Lower leg skin (tissue), 3 donors: ENCODE results near the gene ZFP90.

Experiments used
- POLR2A ChIP-seq, 2 donors: fragments of 450-650 bp; IDR thresholded peaks; one replicate each; pipeline ENCODE4 v1.6.1; 2016 to 2017; ENCODE audit warnings: antibody characterized with exemption in 2 of 2, mild to moderate bottlenecking in 1 of 2, moderate library complexity in 1 of 2
- TF ChIP-seq, protein P1 (sequence below), 3 donors: fragments of 450-650 bp; IDR thresholded peaks; one replicate each; pipeline ENCODE4 v1.5.1; 2016; ENCODE audit warnings: antibody characterized with exemption in 3 of 3, mild to moderate bottlenecking in 3 of 3, moderate library complexity in 2 of 3

DNA sequence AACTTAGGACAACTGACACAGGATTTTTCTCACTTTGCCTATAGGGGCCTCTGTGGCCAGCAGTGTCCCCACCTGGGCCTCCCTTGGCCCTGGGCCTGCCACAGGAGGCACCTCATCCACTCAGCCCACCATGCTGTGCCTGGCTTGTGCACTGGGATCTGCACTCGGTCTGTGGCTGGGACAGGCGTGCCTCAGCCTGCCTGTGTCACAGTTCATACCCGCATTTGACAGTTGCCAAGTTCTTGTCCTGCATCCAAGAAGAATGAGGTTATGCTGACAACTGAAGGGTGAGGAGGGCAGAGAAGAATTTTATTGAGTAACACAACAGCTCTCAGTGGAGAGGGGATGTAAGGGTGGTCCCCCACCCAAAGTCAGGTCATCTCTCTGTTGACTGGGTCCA is 36.0 kb downstream of the ZFP90 start:
- TF ChIP-seq, protein P1, sequence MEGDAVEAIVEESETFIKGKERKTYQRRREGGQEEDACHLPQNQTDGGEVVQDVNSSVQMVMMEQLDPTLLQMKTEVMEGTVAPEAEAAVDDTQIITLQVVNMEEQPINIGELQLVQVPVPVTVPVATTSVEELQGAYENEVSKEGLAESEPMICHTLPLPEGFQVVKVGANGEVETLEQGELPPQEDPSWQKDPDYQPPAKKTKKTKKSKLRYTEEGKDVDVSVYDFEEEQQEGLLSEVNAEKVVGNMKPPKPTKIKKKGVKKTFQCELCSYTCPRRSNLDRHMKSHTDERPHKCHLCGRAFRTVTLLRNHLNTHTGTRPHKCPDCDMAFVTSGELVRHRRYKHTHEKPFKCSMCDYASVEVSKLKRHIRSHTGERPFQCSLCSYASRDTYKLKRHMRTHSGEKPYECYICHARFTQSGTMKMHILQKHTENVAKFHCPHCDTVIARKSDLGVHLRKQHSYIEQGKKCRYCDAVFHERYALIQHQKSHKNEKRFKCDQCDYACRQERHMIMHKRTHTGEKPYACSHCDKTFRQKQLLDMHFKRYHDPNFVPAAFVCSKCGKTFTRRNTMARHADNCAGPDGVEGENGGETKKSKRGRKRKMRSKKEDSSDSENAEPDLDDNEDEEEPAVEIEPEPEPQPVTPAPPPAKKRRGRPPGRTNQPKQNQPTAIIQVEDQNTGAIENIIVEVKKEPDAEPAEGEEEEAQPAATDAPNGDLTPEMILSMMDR (IDR thresholded peaks at IDR 0.05): no peak
- TF ChIP-seq POLR2A (IDR thresholded peaks at IDR 0.05): no peak
